GM12873 (cell line): ENCODE measurements around the gene RMND5A.

Experiments used
- CTCF ChIP-seq: IDR thresholded peaks from 2 replicates; pipeline ENCODE4 v1.5.1; 2012; ENCODE audit warnings: low read depth, mild to moderate bottlenecking, moderate library complexity, low read length, control low read depth; ENCODE audit not compliant: insufficient read depth; ENCODE audit errors: missing control alignments

Gene RMND5A

GRCh38 chr2:86750240-86750839 lies 30.2 kb downstream of the RMND5A start:
- no peak for TF ChIP-seq CTCF

GRCh38 chr2:86751778-86752177 lies 31.7 kb downstream of the RMND5A start:
- no peak for TF ChIP-seq CTCF

GRCh38 chr2:86752934-86753333 lies 32.8 kb downstream of the RMND5A start:
- TF ChIP-seq CTCF = no peak

GRCh38 chr2:86753606-86754005 lies 33.5 kb downstream of the RMND5A start:
- TF ChIP-seq CTCF = no peak

GRCh38 chr2:86758405-86758804 lies 38.3 kb downstream of the RMND5A start:
- TF ChIP-seq CTCF = no peak

- TF ChIP-seq CTCF = no peak
These were observed 40.3 kb downstream of the RMND5A start for GRCh38 chr2:86760371-86760770.

GRCh38 chr2:86764661-86765309 lies 44.7 kb downstream of the RMND5A start:
- peak; percentile 69 for TF ChIP-seq CTCF

- TF ChIP-seq CTCF = no peak
These were observed 45.2 kb downstream of the RMND5A start for GRCh38 chr2:86765310-86765695.
